Adrenal gland (tissue), 12 donors: ENCODE results near the gene PRSS22. TPM values are rescaled to one million over a fixed set of nuclear protein-coding genes. Genes with fewer than 3 reads are reported as not detected.

Experiments
- DNase-seq, 7 donors: peaks; one replicate each; pipeline ENCODE4 v3.0.0-alpha.2; 2019 to 2020
- H3K27ac ChIP-seq, 5 donors: fragments of 200-600 bp; sonication (generic) in 4 of 5; 1 replicate in 3 of 5; 2 replicates in 2 of 5; pipeline versions ENCODE4 v1.5.1 to v1.8.0; 2016 to 2020; ENCODE audit warnings: mild to moderate bottlenecking in 1 of 5
- H3K27me3 ChIP-seq: fragments of 200-600 bp; 2 replicates; pipeline ENCODE4 v1.8.0; 2021
- H3K36me3 ChIP-seq, 2 donors: fragments of 200-600 bp; replicated peaks in 1 of 2; 1 replicate in 1 of 2; 2 replicates in 1 of 2; pipeline versions ENCODE4 v1.5.1 to v1.8.0; 2018 to 2022
- H3K4me1 ChIP-seq, 2 donors: fragments of 200-600 bp; replicated peaks in 1 of 2; 1 replicate in 1 of 2; 2 replicates in 1 of 2; pipeline versions ENCODE4 v1.5.1 to v1.8.0; 2018 to 2021
- H3K4me3 ChIP-seq, 4 donors: fragments of 200-600 bp; sonication (generic) in 3 of 4; one replicate each; pipeline ENCODE4 v1.5.1; 2016 to 2018
- H3K9me3 ChIP-seq, 3 donors: fragments of 200-600 bp; sonication (generic) in 1 of 3; replicated peaks in 1 of 3; 1 replicate in 2 of 3; 2 replicates in 1 of 3; pipeline versions ENCODE4 v1.5.1 to v1.8.0; 2016 to 2021
- POLR2A ChIP-seq, 2 donors: fragments of 450-650 bp; IDR thresholded peaks; one replicate each; pipeline ENCODE4 v1.6.1; 2017; ENCODE audit warnings: antibody characterized with exemption in 2 of 2, mild to moderate bottlenecking in 2 of 2, moderate library complexity in 1 of 2
- WGBS, 4 donors: extraction: QIAGEN DNeasy Blood & Tissue Kit in 2 of 4; methylation state at CpG; one replicate each; pipeline versions ENCODE4 v1.1.5 to v1.1.7; 2013 to 2017; 5-methylcytosine and 5-hydroxymethylcytosine counted together
- intact Hi-C, 2 donors: fragments of 100-400 bp; cut with DNase I; formaldehyde crosslinking; loops; one replicate each; pipeline versions ENCODE4 v1.14.1 to v1.15.0; 2022 to 2023
- polyA plus RNA-seq, 3 donors: library from polyadenylated mRNA; stranded (reverse); fragments of 200-250 nt in 2 of 3; fragments of 350-450 nt in 1 of 3; fragmentation: Illumina TruSeq in 1 of 3; extraction: RNeasy Lipid Tissue Mini Kit (QIAGEN cat#74804) in 1 of 3; gene quantifications; one replicate each; pipeline ENCODE4 v1.2.3, GENCODE V29; 2013 to 2014
- total RNA-seq, 9 donors: library from RNA; depleted of rRNA in 4 of 9; stranded (reverse); fragments of >200 nt in 4 of 9; fragments of 120-200 nt in 1 of 9; fragmentation: NEBNext Ultra II Directional in 1 of 9; extraction: Animal tissue kit (Norgen Biotek cat#: 25700) in 1 of 9; gene quantifications; one replicate each; pipeline versions ENCODE4 v1.1.0 to v1.2.4, GENCODE V29; 2013 to 2023
- TF ChIP-seq, protein P1 (sequence below), 6 experiments: fragments of 450-650 bp in 4 of 6; fragments of 200-600 bp in 2 of 6; sonication (generic) in 1 of 6; IDR thresholded peaks; 1 replicate in 5 of 6; 2 replicates in 1 of 6; pipeline versions ENCODE4 v1.5.1 to v1.8.0; 2016 to 2021; ENCODE audit warnings: antibody characterized with exemption in 6 of 6, mild to moderate bottlenecking in 2 of 6, moderate library complexity in 1 of 6
- donor health status: healthy with polysubstance abuse.
- donor health status: Bipolar disorder and iron deficiency.
- donor health status: DM: yes; HTN: yes; CAD: no.
- donor health status: DM: no; HTN: no; CAD: no.
- donor health status: DM: no; HTN: no; CAD: no.
- donor health status: DM: yes; HTN: yes; CAD: no.

PRSS22 gene
- total and polyA plus RNA-seq, 12 donors: 0.07 to 0.41 (median 0.32) TPM; not detected in 9

DNA sequence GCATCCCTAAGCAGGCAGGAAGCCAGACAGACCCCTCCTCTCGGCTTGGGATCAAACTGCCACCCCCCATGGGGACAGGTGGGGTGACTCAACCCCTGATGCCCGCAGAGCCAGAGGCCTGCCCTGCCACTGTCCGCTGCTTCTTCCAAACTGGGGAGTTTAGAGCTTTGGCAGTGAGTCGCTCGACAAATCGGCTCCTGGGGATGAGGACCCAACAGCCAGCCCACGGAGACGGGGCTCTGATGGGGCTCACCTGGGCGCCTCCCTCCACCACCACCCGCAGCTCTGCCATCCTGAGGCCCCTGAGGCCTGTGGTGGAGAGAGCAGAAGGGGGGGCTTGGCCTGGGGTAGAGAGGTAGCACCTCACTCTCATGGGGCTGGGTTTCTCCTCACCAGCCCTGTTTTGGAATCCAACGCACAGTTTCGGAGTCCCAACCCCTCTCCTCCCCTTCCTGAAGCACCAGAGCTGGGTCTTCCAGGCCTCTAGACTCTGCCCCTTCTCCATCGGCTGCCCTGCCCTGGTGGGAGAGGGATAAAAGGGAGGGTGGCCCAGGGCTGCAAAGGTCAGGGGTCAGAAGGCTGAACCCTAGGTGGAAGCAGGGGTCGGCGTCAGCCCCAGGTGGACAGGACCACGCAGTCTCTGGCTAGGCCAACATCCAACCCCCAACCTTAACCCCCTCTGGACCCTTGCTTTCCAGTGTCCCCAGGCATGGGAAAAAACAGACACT, 5.8 kb downstream of the PRSS22 start:
- Histone ChIP-seq H3K4me1 (no peaks in the 10 kb centered on the region), H3K27me3 (peaks cover 8% of the 10 kb centered on the region), H3K27ac (no peak overlapping the region), H3K36me3 (no peaks in the 10 kb centered on the region), H3K4me3 (no peak overlapping the region), H3K9me3 (no peaks in the 10 kb centered on the region)
- intact Hi-C loops: no loop called here
- 75 to 95% (median 89%) methylated on average over 7 to 16 of the region's 16 CpGs for WGBS, 4 donors
- TF ChIP-seq POLR2A (IDR thresholded peaks at IDR 0.05): no peak
- TF ChIP-seq, protein P1, sequence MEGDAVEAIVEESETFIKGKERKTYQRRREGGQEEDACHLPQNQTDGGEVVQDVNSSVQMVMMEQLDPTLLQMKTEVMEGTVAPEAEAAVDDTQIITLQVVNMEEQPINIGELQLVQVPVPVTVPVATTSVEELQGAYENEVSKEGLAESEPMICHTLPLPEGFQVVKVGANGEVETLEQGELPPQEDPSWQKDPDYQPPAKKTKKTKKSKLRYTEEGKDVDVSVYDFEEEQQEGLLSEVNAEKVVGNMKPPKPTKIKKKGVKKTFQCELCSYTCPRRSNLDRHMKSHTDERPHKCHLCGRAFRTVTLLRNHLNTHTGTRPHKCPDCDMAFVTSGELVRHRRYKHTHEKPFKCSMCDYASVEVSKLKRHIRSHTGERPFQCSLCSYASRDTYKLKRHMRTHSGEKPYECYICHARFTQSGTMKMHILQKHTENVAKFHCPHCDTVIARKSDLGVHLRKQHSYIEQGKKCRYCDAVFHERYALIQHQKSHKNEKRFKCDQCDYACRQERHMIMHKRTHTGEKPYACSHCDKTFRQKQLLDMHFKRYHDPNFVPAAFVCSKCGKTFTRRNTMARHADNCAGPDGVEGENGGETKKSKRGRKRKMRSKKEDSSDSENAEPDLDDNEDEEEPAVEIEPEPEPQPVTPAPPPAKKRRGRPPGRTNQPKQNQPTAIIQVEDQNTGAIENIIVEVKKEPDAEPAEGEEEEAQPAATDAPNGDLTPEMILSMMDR (IDR thresholded peaks at IDR 0.05): no peak
- DNase-seq: no peak

DNA sequence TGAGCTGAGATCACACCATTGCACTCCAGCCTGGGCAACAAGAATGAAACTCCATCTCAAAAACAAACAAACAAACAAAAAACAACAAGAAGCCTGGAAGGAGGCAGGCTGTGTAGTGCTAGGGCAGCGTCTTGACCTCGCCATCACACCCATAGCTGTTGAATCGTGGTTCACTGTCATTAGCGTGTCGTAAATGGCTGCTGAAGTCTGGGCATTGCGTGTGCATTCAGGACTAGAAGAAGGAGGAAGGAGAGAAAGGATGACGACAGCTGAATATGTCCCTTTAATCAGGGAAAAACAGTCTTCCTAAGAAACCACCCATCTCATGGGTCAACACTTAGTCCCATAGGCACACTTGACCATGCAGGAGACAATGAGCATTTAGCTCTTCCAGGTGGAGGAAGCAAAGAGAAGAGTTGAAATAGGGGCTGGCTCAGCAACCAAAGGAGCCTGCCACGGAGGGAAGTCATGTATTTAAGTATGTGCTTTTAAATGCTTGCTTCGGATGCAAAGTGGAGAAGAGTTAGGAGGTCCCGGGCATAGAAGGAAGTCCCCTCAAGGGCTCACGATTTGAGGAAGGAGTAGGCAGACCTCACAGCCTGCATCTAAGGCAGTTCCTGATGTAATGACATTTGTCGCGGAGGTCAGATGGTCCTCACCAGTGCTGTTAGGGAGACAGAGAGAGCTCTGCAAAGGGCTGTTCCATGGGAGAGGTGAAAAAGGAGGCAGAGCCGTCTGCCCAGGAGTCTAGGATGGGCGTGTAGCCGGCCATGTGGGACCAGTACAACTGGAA, 8.8 kb downstream of the PRSS22 start:
- Histone ChIP-seq H3K4me1 (no peaks in the 10 kb centered on the region), H3K36me3 (no peaks in the 10 kb centered on the region), H3K4me3 (no peak overlapping the region), H3K9me3 (no peaks in the 10 kb centered on the region), H3K27me3 (peaks cover 8% of the 10 kb centered on the region), H3K27ac (no peak overlapping the region)
- TF ChIP-seq POLR2A (IDR thresholded peaks at IDR 0.05): no peak
- TF ChIP-seq, protein P1 (IDR thresholded peaks at IDR 0.05): no peak
- DNase-seq: no peak
- intact Hi-C loops: no loop called here
- WGBS, 4 donors: 74 to 80% (median 78%) methylated on average over 16 of the region's 16 CpGs

DNA sequence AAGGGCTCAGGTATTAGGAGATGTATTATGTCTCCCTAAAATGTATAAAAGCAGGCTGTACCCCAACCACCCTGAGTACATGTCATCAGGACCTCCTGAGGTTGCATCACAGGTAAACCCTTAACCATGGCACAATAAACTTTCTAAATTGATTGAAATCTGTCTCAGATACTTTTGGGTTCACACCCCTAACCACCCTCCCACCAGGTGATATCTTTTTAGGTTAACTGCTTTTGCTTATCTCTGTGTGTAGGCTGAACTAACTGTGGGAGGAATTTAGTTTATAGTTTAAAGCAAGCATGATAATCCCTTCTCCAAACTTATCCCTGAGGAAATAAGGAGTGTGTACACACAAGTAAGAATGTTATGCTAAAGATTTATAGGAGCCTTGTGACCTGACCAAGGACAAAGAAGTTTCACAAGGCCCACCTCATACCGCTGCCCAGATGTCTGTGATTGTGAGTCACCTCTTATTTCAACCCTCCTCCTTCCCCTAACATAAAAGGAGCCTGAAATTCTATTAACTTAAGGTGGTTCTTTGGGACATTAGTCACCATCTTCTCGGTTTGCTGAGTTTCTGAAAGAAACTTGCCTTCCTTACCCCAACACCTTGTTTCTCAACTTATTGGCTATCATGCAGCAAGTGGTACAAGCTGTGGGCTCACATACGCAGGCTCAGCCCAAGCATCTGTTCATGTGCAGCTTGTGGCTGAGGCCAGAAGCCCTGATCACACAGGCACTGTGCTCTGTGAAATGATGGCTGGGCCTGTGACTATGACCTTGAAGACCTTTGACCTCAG, 11.3 kb downstream of the PRSS22 start:
- H3K27me3 ChIP-seq: peaks cover 4% of the 10 kb centered on the region

More for the DNA sequence above, 11.3 kb downstream of the PRSS22 start:
- no peaks in the 10 kb centered on the region for H3K9me3 ChIP-seq
- DNase-seq: peak in 5 of 7 donors; percentile 43 to 70 (median 62)
- no peak overlapping the region for H3K4me3 ChIP-seq
- TF ChIP-seq, protein P1 (IDR thresholded peaks at IDR 0.05): no peak
- TF ChIP-seq POLR2A (IDR thresholded peaks at IDR 0.05): no peak
- WGBS, 4 donors: 42 to 50% (median 44%) methylated on average over 3 of the region's 3 CpGs
- intact Hi-C loops: no loop called here
- H3K36me3 ChIP-seq: no peaks in the 10 kb centered on the region
- peaks cover 0 to 6% of the 10 kb centered on the region in 2 donors for H3K4me1 ChIP-seq
- peak overlapping the region in 1 of 5 donors; percentile 73 for H3K27ac ChIP-seq
